GM19023 (cell line): ENCODE data around the gene AQP9.

Experiments used
- ATAC-seq: cut with Tn5 transposase; IDR thresholded peaks from one replicate; pipeline ENCODE4 v1.9.1; 2021; ENCODE audit warnings: mild to moderate bottlenecking, moderate library complexity; ENCODE audit not compliant: unreplicated experiment

Gene AQP9

DNA sequence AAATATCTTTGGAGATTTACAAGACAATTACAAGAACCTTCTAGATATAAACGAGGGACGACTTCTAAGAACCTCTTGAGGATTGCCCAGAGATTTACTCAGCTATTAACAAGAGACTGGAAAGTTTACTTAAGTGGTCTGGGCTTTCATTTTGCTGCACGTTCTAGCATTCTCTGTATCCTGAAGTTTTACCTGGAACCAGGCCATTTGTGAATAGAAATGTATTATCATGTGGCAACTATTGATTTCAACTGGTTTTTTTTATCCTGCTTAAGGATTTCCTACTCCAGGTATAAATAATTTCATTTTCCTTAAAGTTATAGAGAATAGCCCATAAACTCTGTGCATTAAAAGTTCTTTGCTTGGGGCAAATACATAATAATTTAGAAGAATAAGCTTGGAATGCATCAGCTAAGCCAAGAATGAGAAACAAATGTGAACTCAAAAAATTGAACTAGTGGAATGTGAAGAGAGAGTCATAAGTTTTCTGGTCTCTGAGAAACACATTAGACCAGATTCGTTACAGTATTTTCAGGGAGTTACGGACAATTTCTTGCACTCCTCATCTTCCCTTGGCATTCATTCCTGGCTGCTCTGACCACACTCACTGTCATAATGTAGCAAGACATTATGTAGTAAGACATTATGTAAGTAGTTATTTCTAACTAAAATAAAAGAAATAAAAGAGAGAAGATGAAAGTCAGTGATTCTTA, 1.3 kb downstream of the AQP9 start:
- ATAC-seq, result no peak

DNA sequence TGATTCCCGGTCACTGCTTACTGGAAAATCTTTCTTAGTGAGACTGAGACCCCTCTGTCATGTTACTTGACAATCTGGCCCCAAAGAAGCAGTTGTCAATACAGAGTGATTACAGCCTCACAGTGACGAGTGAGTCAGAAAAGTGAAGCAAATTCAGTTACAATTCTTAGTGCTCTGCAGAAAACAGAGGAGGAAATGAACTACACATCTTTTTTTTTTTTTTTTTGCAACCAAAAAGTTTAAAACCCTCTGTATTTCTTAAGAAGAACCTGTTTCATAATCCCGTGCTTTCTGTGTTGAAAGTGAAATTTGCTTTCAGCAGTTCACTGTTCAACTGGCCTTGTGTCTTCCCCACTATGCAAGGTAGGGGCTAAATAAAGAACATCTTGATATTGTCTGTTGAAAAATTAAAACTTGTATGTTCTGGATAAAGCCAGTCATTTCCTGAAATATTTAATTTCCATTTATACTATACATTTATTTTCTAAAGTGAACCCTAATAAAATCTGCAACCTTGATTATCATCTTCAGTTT, 1.9 kb downstream of the AQP9 start:
- no peak for ATAC-seq

DNA sequence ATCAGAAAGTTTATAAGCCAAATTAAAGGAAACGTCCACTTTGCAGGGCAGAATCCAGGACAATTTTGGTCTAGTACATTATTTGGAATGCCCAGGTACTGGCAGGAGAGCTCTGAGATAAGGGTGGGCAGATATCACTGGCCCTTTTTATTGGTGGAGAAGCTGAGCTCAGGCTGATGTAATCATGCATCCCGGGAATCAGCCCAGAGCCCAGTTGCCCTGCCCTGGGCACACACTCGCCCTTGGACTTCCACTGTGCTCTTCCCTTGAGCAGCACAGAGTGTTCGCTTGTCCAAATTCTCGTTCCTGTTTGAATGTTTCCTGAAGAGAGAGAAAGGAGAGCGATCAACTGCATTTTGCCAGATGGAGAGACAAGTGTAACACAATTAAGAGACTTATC, 3.7 kb downstream of the AQP9 start:
- no peak for ATAC-seq

DNA sequence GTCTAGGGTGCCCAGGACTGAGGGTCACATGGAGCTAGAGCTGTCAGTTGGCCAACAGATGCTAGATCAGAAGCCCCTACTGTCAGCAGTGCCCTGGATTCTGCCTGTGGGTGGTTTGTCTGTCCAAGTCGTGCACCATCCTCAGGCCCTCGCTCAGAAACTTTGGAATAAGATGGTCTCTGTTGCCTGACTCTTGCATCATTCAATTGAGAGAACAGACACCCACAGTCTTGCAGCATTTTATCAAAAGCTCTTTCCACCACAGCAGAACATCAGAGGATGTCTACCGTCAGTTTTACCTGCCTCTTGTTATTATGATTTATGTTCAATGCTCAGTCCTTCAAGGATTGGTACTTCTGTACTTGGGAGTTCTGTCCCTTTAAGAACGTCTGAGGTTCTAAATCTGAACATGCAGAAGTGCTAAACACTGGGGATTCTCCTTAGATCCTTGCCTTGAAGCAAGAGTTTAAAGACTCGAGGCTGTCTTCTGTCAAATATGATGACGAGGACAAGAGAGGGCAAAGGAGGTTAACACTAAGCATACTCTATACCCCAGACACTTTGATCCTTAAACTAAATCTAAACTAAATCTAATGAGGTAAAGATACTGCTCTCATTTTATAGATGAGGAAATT, 4.8 kb downstream of the AQP9 start:
- no peak for ATAC-seq

DNA sequence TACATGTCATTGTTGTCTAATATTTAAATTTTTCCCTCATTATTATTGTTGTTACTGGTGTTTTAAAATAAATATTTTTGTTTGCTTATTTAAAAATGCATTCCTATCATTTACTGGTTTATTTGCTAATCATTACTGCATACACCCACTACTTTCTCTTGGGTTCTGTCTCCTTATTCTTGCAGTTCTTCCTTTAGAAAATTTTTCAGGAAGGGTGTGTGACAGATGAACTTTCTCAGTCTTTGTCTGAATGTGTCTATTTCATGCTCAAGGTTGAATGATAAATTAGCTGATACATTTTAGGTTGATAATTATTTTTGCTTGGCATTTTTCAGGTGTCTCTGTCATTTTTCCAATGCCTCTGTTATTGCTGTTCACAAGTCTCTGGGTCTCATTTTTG, 7.4 kb downstream of the AQP9 start:
- ATAC-seq, result no peak

DNA sequence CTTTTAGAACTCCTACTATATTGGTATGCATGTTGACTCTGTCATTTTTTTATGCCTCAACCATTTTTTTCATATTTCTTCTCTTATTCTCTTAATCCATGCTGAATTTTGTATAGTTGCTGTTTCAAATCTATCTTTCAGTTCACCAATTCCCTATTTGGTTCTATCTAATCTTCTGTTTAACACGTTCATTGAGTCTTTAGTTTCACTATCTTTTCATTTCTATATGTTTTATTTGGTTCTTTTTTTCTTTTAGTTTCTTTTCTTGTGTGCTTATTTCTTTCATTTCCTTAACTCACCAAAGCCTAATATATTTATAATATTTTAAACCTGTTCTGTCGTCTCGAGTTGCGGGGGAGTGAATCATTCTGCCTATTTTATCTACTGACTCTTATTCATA, 8.0 kb downstream of the AQP9 start:
- ATAC-seq, result no peak

DNA sequence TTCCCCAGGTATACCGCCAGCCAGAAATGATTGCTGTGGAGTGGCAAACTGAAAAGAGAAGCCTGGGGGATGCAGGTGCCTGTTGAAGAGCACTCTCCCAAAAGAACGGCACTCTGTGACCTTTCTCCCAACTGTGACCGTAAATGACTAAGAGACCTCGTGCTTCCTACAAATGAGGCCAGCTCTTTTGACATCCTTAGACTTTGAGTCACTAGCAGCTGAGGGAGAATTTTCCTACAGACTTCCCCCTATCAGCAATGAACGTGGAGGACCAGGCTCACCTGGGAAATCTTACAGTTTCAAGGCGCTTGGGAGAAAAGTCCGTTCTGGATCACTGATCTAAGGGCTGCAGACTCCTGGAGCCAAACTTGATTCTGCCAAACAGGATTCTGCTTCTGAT, 8.6 kb downstream of the AQP9 start:
- no peak for ATAC-seq

DNA sequence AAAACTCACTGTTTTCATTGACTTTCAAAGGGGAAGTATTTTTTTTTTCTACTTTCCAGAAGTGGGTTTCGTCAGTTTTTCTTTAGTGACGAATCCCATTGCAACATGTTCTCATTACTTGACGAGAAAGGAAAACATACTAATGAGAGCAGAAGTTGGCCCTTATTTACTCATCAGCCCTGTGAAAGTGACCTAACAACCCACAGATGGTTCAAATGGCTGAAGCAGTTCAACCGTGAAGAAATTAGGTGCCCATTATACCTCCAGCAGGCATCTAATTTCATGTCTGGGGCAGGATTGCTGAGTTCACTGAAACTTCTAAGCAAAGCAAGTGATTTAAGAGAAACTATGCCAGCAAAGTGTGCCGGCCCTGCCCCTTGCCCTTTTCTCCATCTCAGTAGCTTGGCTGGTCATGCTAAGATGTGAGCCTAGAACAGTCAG, 9.0 kb downstream of the AQP9 start:
- ATAC-seq, result no peak

DNA sequence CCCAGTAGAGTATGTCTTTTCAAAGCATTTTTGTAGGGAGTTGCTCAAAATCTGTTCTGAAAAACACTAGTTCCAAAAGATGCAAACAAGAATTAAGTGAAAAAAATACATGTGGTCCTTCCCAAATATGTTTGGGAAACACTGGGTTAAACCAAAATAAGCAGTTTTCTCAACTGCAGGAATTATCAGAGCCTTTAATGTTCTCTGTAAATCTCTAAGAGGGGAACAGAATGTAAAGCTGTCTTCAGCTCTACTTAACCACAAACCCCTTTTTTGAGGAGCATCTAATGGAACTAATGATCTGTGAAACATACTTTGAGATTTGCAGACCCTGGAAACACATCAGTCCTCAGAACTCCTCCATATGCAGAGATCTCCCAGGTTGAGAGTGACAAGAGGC, 9.9 kb downstream of the AQP9 start:
- no peak for ATAC-seq

DNA sequence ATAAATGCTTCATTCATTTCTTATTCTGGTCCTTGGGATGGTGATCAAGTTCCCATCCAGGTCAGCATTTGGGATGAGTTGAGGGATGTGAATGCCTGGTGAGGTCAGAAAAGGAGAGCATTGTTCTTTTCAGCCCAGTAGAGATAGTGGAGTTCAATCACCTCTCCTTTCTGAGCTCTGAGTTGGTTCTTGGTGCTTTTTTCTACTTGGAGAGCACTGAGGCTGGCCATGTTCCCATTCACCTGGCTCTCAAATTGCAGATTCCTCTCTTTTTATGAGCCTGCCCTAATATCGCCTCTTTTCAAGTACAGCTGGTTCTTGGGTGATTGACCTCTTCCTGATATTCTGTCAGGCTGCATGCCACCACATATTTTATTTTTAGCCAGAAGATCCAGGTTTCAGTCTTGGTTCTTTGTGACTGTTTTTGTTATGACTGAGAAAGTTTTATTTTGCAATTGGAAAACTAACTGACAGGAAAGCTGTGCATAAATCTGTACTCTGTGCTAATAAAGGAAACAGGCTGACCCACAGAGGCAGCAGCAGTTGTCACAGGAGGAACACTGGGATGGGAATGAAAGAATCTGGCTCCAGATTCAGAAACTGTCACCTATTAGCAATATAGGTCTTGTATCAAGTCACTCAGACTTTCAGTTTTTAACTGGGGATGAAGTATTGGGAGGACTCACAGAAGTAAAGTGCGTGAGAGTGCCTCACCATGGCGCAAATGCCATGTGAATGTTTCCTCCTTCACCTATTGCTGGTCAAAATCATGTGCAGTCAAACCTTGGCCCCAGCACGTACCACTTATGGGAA, 10.7 kb downstream of the AQP9 start:
- no peak for ATAC-seq

DNA sequence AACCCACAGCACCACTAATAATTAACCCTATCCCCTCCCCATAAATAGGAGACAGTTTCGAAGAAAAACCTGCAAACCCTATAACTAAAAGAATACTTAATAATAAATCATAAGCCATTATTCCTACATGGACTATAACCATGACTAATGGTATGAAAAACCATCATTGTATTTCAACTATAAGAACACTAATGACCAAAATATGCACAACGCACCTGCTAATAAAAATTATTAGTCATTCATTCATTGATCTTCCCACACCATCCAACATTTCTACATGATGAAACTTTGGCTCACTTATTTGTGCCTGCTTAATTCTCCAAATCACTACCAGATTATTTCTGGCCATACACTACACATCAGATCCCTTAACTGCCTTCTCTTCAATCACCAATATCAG, 16.6 kb downstream of the AQP9 start:
- no peak for ATAC-seq

DNA sequence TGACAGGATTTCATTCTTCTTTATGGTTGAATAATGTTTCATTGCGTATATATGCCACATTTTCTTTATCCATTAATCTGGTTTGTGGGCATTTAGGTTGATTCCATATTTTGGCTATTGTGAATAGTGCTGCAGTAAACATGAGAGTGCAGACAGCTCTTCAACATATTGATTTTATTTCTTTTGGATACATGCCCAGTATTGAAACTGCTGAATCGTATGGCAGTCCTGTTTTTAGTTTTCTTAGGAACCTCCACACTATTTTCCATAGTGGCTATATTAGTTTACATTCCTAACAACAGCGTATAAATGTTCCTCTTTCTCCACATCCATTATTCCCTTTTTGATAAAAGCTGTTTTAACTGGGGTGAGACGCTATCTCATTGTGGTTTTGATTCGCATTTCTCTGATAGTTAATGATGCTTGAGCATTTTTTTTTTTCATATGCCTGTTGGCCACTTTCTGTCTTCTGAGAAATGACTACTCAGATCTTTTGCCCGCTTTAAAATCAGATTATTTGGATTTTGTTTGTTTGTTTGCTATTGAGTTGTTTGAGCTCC, 21.7 kb downstream of the AQP9 start:
- no peak for ATAC-seq

DNA sequence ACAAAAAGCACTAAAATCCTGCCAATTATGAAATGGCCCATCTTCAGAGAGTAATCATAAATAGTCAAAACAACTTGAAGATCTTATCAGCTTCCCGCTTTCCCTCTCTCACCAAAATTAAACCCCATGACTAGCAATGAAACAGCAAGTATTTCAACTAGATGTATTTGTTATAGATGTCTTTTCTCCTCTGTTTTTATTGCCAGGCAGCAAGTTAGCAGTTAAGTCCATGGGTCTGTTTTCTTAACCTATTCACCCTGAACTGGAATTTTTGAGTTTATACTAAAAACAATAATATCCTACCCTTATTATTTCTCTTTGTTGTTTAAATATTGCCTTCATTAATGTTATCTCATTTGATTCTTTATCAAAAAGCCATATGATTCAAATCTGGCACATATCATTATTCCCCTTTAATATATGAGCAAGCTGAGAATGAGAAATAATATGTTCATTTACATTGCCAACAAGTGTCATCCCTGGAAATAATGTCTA, 23.3 kb downstream of the AQP9 start:
- ATAC-seq, result no peak

DNA sequence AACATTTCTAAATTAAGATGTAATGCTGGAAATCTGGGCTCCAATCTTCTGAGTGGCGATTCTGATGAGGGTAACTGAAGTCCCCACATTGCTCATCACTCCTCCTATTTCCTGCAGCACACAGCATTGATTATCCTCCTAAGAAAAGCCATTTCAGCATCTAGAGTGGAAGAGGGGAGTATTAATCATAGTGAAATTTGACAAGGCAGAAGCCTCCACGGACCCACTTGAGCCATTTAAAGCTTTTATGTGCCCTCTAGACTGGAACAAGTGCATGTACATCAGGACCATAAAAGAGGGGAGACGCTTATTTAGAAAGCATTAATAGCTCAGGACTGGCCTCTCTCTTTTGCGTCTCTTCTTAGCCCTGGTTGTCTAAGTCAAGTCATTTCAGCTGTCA, 25.8 kb downstream of the AQP9 start:
- ATAC-seq, result no peak

DNA sequence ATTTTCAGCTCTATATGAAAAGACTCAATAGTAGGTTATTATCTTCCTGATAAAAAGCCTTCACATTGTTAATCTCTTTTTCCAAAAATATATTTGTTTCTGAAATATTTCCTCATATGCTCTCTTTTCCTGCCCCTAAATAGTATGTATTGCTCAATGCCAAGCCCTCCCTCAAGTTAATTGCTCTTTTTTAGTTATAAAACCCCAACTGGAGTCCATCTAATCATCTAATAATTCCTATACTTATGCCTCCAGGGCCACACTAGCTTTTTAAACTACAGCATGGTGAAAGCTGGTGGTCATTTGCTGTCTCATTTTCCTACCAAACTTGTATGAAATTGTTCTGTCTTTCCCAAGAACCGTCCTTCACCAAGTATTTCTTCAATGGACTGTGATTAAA, 26.7 kb downstream of the AQP9 start:
- no peak for ATAC-seq

DNA sequence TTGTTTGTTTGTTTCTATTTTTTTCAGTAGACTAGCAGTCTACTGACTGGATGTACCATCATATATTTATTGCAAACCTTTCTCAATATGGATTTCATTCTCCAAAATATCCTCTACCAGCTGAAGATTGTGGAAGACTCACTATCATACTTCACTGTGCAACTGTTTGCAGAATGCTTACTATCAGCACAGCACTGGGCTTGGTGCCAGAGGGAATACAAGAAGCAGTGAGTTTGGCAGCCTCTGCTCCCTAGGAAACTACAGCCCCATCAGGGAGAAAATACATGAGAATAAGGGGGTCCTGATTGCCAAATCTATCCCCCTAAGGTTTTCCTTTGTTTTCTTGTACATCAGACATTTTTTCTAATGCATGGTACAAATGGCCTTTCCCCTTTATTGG, 27.5 kb downstream of the AQP9 start:
- no peak for ATAC-seq

DNA sequence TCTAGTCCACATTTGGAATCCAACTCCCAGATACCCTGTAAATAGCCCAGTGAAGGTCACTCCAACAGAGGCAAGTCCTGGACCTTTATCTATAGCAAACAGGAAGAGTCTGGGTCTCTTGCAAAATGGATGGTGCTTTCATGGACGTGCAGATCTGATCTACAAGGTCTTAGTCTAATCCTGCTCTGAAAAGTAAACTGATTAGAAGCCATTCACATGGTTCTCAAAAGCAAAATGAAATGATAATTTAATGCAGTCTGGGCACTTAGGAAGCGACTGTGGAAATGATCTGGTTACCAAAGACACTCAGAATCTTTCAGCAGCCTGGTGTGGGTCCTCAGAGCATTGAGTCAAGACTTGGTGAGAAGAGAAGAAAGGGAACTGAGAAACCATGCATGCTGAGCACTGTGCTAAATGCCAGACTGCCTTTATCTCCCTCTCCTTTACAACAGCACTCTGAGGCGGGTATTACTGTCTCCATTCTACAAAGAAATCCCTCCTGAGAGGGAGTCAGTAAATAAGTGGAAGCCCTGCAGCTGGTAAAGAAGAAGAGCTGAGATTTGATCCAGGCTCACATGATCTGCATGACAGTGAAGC, 29.0 kb downstream of the AQP9 start:
- no peak for ATAC-seq

DNA sequence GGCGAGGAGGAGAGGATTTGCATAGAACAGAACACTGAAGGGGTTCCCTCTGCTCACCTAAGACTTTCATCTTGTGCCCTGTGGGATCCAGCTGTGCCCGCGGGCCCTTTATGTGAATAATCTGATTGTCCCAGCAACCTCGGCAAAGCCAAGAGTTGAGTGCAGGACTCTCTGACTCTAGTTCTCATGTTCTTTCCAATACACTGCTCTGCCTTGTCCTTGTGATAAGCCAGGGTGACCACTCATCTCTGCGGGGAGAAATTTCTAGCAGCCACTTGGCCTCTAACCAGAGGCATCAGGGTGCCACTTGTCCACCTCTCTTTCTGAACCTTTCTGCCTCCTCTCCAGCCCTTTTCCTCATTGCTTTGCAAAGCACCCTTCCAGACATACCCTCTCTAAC, 31.8 kb downstream of the AQP9 start:
- no peak for ATAC-seq

DNA sequence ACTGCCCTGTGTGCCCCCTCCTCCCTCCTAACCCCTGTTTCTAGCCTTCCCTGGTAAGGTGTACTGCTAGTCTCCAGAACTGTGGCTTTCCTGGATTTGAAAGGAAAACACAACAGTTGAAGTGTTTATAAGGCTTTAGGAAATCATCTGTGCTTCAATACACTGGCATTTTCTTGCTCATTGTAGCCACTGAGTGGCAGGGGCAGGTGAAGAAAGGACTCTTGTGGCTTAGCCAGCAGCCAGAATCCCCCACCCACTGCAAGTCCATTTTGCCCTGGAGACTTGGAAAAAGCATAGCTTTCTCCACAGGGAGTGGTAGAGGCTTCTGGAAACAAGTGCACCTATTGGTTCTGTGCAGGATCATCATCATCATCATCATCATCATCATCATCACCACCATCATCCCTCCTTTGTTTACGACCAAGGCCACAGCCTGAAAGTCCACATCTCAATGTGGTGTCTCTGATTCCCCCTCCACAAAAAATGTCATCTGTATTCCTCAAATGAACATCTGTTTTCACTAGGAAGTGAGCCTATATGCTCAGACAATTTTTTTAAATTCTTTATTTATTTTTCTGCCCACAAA, 33.4 kb downstream of the AQP9 start:
- ATAC-seq, result no peak

DNA sequence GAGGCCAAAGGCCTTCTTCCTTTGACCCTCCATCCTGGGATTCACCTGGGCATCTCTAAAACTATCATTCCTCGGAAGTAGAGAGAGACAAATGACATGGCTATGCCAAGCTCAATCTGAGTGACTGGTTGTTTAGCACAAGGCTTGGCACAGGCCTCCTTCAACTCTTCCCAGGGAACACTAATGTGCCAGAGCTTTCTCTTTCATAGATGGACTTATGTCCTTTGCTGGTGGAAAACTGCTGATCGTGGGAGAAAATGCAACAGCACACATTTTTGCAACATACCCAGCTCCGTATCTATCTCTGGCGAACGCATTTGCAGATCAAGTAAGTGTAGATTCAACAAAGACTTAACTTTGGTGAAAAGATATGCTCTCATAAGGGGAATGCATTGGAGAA, 36.5 kb downstream of the AQP9 start:
- ATAC-seq, result no peak

DNA sequence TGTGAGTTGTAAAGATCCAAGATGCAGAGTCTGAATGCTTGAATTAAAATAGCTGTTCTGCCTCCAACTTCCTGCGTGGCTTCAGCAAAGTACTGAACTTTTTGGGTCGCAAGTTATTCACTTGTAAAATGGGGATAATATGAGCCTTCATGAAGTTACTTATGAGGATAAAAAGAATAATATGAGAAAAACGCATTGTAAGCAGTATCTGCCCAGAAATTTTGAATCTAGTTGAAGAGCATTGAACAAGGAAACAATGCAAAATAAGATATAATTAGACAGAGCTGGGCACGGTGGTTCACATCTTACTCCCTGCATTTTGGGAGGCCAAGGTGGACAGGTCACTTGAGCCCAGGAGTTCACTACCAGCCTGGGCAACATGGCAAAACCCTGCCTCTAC, 37.8 kb downstream of the AQP9 start:
- ATAC-seq, result no peak
